AG09319 (cell line): ENCODE results near the gene CTRL.

ENCODE experiments used
- DNase-seq: peaks from one replicate; pipeline ENCODE4 v3.0.0-alpha.2; 2010; ENCODE audit warnings: low read depth; ENCODE audit errors: extremely low read depth
- TF ChIP-seq, protein P1 (sequence below): IDR thresholded peaks from 2 replicates; pipeline ENCODE4 v1.5.1; 2011; ENCODE audit warnings: low read depth, mild to moderate bottlenecking, inconsistent platforms, low read length, moderate library complexity

CTRL gene

DNA sequence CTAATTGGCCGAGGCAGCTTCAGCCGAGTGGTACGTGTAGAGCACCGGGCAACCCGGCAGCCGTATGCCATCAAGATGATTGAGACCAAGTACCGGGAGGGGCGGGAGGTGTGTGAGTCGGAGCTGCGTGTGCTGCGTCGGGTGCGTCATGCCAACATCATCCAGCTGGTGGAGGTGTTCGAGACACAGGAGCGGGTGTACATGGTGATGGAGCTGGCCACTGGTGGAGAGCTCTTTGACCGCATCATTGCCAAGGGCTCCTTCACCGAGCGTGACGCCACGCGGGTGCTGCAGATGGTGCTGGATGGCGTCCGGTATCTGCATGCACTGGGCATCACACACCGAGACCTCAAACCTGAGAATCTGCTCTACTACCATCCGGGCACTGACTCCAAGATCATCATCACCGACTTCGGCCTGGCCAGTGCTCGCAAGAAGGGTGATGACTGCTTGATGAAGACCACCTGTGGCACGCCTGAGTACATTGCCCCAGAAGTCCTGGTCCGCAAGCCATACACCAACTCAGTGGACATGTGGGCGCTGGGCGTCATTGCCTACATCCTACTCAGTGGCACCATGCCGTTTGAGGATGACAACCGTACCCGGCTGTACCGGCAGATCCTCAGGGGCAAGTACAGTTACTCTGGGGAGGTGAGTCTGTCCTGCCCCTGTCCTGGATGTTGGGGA lies 22.5 kb downstream of the CTRL start:
- DNase-seq: no peak
- TF ChIP-seq, protein P1, sequence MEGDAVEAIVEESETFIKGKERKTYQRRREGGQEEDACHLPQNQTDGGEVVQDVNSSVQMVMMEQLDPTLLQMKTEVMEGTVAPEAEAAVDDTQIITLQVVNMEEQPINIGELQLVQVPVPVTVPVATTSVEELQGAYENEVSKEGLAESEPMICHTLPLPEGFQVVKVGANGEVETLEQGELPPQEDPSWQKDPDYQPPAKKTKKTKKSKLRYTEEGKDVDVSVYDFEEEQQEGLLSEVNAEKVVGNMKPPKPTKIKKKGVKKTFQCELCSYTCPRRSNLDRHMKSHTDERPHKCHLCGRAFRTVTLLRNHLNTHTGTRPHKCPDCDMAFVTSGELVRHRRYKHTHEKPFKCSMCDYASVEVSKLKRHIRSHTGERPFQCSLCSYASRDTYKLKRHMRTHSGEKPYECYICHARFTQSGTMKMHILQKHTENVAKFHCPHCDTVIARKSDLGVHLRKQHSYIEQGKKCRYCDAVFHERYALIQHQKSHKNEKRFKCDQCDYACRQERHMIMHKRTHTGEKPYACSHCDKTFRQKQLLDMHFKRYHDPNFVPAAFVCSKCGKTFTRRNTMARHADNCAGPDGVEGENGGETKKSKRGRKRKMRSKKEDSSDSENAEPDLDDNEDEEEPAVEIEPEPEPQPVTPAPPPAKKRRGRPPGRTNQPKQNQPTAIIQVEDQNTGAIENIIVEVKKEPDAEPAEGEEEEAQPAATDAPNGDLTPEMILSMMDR: no peak

DNA sequence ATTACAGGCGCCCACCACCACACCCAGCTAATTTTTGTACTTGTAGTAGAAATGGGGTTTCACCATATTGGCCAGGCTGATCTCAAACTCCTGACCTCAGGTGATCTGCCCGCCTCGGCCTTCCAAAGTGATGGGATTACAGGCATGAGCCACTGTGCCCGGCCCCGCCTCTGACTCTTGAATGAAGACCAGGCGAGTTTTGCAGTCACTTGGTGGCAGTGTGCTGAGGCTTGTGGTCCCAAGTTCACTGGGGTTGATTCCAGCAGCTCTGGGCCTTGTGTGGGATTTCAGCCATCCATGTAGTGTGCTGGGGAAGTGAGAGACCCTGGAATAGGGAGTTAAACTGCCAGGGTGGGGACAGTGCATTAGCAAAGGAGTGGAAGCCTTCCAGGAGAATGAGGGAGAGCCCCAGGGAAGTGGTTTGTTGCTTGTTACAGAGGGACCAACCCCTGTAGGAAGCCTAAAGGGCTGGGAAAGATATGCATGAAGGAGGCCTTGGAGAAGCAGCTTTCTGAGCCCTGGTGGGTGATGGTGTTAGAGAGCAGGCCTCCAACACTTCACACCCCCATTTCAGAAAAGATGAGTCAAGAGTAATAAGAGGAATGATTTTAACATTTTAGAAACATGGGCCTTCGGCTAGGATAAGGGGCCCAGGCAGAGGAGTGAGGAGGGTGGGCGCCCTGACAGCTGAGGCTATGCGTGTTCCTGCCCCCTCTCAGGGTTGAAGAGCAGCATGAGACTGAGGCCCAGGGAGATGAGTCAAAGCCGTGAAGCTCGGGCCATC lies 24.1 kb downstream of the CTRL start:
- TF ChIP-seq, protein P1: no peak
- DNase-seq: no peak

DNA sequence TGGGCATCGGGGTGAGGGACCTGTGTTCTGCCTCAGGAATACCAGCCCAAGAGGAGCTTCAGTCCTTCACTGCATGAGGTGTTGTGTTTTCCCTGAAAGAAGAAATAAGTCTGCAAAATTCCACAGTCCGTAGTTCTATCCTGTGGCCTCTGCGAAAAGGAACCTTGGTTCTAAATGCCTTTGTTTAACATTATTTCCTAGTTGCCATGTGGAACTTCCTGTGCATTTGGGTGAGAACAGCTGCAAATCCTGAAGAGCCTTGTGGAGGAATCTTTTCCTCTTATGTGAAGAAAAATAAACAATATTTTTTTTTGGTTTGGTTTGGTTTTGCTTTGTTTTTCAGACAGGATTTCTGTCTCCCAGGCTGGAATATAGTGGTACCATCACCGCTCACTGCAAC lies 28.8 kb downstream of the CTRL start:
- DNase-seq: no peak
- TF ChIP-seq, protein P1: no peak

DNA sequence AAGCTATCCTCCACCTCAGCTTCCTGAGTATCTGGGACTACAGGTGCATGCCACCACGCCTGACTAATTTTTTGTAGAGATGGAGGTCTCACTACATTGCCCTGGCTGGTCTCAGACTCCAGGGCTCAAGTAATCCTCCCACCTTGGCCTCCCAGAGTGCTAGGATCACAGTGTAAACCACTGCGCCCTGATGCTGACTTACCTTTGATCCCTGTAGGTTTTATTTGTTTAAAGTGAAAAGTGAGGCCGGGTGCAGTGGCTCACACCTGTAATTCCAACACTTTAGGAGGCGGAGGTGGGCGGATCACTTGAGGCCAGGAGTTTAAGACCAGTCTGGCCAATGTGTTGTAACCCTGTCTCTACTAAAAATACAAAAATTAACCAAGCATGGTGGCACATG lies 29.9 kb downstream of the CTRL start:
- TF ChIP-seq, protein P1: no peak

DNA sequence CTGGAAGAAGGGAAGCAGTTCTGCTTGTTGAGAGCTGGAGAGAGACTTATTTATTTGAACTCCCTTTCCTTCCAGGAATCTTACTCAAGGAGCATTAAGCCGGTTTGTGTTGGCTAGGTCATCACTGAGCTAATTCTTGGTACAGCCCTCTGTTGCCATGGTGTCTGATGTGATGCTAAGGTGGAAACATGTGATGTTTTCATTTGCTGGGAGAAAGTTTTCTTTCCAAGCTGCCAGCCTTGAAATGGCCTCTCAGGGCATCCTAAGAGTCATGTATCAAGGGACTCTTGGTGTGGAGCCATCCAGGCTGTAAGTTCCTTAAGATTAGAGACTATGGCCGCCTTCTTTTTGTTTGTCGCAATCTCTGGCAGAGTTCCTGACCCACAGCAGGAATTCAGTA lies 34.4 kb downstream of the CTRL start:
- no peak for DNase-seq
- TF ChIP-seq, protein P1: no peak

More for the DNA sequence above, 29.9 kb downstream of the CTRL start:
- DNase-seq: no peak

DNA sequence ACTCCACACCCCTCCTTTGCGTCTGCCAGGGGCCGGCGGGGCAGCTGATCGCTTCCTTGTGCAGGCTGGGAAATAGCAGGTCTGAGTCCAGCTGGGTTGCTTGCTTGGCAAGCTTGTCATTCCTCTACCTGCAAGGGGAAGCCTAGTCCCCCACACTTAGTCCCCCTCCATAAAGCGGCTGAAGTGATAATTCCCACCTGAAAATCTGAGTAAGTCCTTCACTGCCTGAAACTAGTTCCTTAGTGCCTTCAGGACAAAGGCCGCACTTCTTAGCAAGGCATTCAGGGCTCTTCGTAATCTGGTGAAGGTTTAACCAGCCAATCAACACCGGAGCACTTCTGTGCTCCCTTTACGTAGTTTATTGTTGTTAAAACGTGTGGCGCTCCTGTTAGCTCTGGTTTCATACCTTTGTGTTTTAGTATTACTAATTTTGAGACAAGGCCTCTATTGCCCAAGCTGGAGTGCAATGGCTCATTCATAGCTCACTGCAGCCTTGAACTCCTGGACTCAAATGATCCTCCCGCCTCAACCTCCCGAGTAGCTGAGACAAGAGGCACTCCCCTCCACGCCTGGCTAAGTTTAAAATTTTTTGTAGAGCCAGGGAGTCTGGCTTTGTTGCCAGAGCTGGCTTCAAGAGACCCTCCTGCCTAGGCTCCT lies 37.8 kb downstream of the CTRL start:
- DNase-seq: no peak

More for the DNA sequence above, 37.8 kb downstream of the CTRL start:
- TF ChIP-seq, protein P1: no peak
